SK-N-SH treated with all-trans-retinoic acid at 6 μM for 48 hours (cell line): ENCODE measurements around the gene CAD.

Experiments used
- ARNTL ChIP-seq: fragments of 450-650 bp; formaldehyde crosslinking; IDR thresholded peaks from 2 replicates; pipeline ENCODE4 v1.5.0; 2020; ENCODE audit warnings: low read depth, mild to moderate bottlenecking, moderate library complexity, borderline replicate concordance
- CSDC2 ChIP-seq: fragments of 250-450 bp; sonication (Bioruptor Pico); IDR thresholded peaks from 2 replicates; pipeline ENCODE4 v1.5.0; 2020; ENCODE audit warnings: mild to moderate bottlenecking, moderate library complexity
- ISL1 ChIP-seq: fragments of 250-450 bp; sonication (Bioruptor Pico); IDR thresholded peaks from 2 replicates; pipeline ENCODE4 v2.1.2; 2022; ENCODE audit warnings: mild to moderate bottlenecking, moderate library complexity
- PATZ1 ChIP-seq: fragments of 250-450 bp; sonication (Bioruptor Pico); IDR thresholded peaks from 2 replicates; pipeline ENCODE4 v1.8.0; 2020; ENCODE audit warnings: mild to moderate bottlenecking, moderate library complexity, borderline replicate concordance
- RARB ChIP-seq: fragments of 250-450 bp; sonication (Bioruptor Pico); IDR thresholded peaks from 2 replicates; pipeline ENCODE4 v1.8.0; 2021; ENCODE audit warnings: mild to moderate bottlenecking, moderate library complexity
- SNAI2 ChIP-seq: fragments of 250-450 bp; sonication (Bioruptor Pico); IDR thresholded peaks from 2 replicates; pipeline ENCODE4 v1.5.0; 2020; ENCODE audit warnings: mild to moderate bottlenecking, moderate library complexity
- TCF4 ChIP-seq: fragments of 250-450 bp; sonication (Bioruptor Pico); IDR thresholded peaks from 2 replicates; pipeline ENCODE4 v1.8.0; 2021; ENCODE audit warnings: mild to moderate bottlenecking, moderate library complexity, borderline replicate concordance
- ZFP3 ChIP-seq: fragments of 250-450 bp; sonication (Bioruptor Pico); IDR thresholded peaks from 2 replicates; pipeline ENCODE4 v1.5.0; 2020; ENCODE audit warnings: mild to moderate bottlenecking, moderate library complexity
- ZFP30 ChIP-seq: fragments of 450-650 bp; formaldehyde crosslinking; IDR thresholded peaks from 2 replicates; pipeline ENCODE4 v1.5.0; 2022; ENCODE audit warnings: mild to moderate bottlenecking, moderate library complexity
- ZNF8 ChIP-seq: fragments of 450-650 bp; formaldehyde crosslinking; IDR thresholded peaks from 2 replicates; pipeline ENCODE4 v1.5.0; 2020; ENCODE audit warnings: mild to moderate bottlenecking, moderate library complexity
- TF ChIP-seq, protein P1 (sequence below): fragments of 250-450 bp; sonication (Bioruptor Pico); IDR thresholded peaks from 2 replicates; pipeline ENCODE4 v1.5.1; 2020; ENCODE audit warnings: low read depth, mild to moderate bottlenecking, moderate library complexity

- TF ChIP-seq ZFP3 (no peak), ZFP30 (CRISPR knock-in tag) (no peak), TCF4 (CRISPR knock-in tag) (no peak), RARB (CRISPR knock-in tag) (no peak), ARNTL (CRISPR knock-in tag) (no peak), CSDC2 (CRISPR knock-in tag) (no peak), PATZ1 (CRISPR knock-in tag) (no peak), ISL1 (CRISPR knock-in tag) (no peak), ZNF8 (CRISPR knock-in tag) (no peak), SNAI2 (CRISPR knock-in tag) (no peak)
- TF ChIP-seq, protein P1, sequence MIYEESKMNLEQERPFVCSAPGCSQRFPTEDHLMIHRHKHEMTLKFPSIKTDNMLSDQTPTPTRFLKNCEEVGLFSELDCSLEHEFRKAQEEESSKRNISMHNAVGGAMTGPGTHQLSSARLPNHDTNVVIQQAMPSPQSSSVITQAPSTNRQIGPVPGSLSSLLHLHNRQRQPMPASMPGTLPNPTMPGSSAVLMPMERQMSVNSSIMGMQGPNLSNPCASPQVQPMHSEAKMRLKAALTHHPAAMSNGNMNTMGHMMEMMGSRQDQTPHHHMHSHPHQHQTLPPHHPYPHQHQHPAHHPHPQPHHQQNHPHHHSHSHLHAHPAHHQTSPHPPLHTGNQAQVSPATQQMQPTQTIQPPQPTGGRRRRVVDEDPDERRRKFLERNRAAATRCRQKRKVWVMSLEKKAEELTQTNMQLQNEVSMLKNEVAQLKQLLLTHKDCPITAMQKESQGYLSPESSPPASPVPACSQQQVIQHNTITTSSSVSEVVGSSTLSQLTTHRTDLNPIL (CRISPR knock-in tag): no peak
These were observed 13.4 kb upstream of the CAD start for GRCh38 chr2:27203741-27204140.
